SJSA1 (cell line): ENCODE measurements around the gene C1S. TPM values are rescaled to one million over a fixed set of nuclear protein-coding genes. Genes with fewer than 3 reads are reported as not detected.

Experiments
- DNase-seq, 2 experiments: peaks; one replicate each; pipeline ENCODE4 v3.0.0-alpha.2; 2015 to 2020; ENCODE audit warnings: low spot score in 2 of 2, low read depth in 1 of 2
- H3K27ac ChIP-seq: fragments of 250-450 bp; sonication (Bioruptor Pico); 2 replicates; pipeline ENCODE4 v1.5.1; 2020; ENCODE audit warnings: mild to moderate bottlenecking, moderate library complexity
- H3K27me3 ChIP-seq: fragments of 250-450 bp; sonication (Bioruptor Pico); replicated peaks from 2 replicates; pipeline ENCODE4 v1.5.1; 2020; ENCODE audit warnings: mild to moderate bottlenecking, moderate library complexity
- H3K36me3 ChIP-seq: fragments of 250-450 bp; sonication (Bioruptor Pico); 2 replicates; pipeline ENCODE4 v1.5.1; 2020; ENCODE audit warnings: mild to moderate bottlenecking
- H3K4me1 ChIP-seq: fragments of 250-450 bp; sonication (Bioruptor Pico); replicated peaks from 2 replicates; pipeline ENCODE4 v1.6.1; 2021; ENCODE audit warnings: mild to moderate bottlenecking
- H3K4me3 ChIP-seq: fragments of 250-450 bp; sonication (Bioruptor Pico); 2 replicates; pipeline ENCODE4 v1.5.1; 2020; ENCODE audit warnings: mild to moderate bottlenecking
- H3K9me3 ChIP-seq: fragments of 250-450 bp; sonication (Bioruptor Pico); replicated peaks from 2 replicates; pipeline ENCODE4 v1.5.1; 2020; ENCODE audit warnings: mild to moderate bottlenecking
- total RNA-seq: library from RNA; depleted of rRNA; stranded (reverse); fragments of >200 nt; shearing (Covaris generic); gene quantifications from 2 replicates; pipeline ENCODE4 v1.2.3, GENCODE V29; 2014; rRNA removed

Gene C1S
- total RNA-seq, 1 experiment from 2014 or later: 35.0 TPM

GRCh38 chr12:7118881-7119280 is 58.4 kb downstream of the C1S start:
- Histone ChIP-seq H3K4me1 (no peaks in the 10 kb centered on the region), H3K4me3 (no peak overlapping the region)
- no peak for DNase-seq

GRCh38 chr12:7120166-7120565 is 59.6 kb downstream of the C1S start:
- H3K9me3 ChIP-seq: no peaks in the 10 kb centered on the region
- no peak overlapping the region for H3K4me3 ChIP-seq
- no peaks in the 10 kb centered on the region for H3K4me1 ChIP-seq
- no peaks in the 10 kb centered on the region for H3K36me3 ChIP-seq
- no peak for DNase-seq
- H3K27me3 ChIP-seq: 0 out of 2 replicates have a peak, but pooled peaks cover 8% of the 10 kb centered on the region
- no peak overlapping the region for H3K27ac ChIP-seq

More at GRCh38 chr12:7118881-7119280, 58.4 kb downstream of the C1S start:
- no peaks in the 10 kb centered on the region for H3K36me3 ChIP-seq
- H3K9me3 ChIP-seq: no peaks in the 10 kb centered on the region
- no peak overlapping the region for H3K27ac ChIP-seq
- no peaks in the 10 kb centered on the region for H3K27me3 ChIP-seq

Other genes starting within 250 kb of the C1S start
- gene GPR162, start 238.9 kb upstream of the C1S start, total RNA-seq: 0.16 TPM in 1 of 2 replicates, not detected in the other
- 0.63 TPM in 1 of 2 replicates, not detected in the other for gene P3H3, start 232.3 kb upstream of the C1S start, total RNA-seq
- not detected in 2 replicates for gene GNB3, start 219.8 kb upstream of the C1S start, total RNA-seq
- 143 and 156 TPM in 2 replicates for gene CDCA3, start 209.4 kb upstream of the C1S start, total RNA-seq
- 121 and 150 TPM in 2 replicates for gene USP5, start 208.6 kb upstream of the C1S start, total RNA-seq
- 1,911 and 2,129 TPM in 2 replicates for gene TPI1, start 193.2 kb upstream of the C1S start, total RNA-seq
- gene SPSB2, start 187.4 kb upstream of the C1S start, total RNA-seq: 14.1 and 16.2 TPM in 2 replicates
- 12.2 and 20.0 TPM in 2 replicates for gene LRRC23, start 155.9 kb upstream of the C1S start, total RNA-seq
- 5.3 and 7.1 TPM in 2 replicates for gene ENO2, start 146.1 kb upstream of the C1S start, total RNA-seq
- 6.0 and 7.2 TPM in 2 replicates for gene ATN1, start 132.8 kb upstream of the C1S start, total RNA-seq
- not detected in 2 replicates for gene RNU7-1, start 116.9 kb upstream of the C1S start, total RNA-seq
- 331 and 408 TPM in 2 replicates for gene C12orf57, start 116.7 kb upstream of the C1S start, total RNA-seq
- not detected in 2 replicates for gene PTPN6, start 109.4 kb upstream of the C1S start, total RNA-seq
- gene PHB2, start 90.1 kb upstream of the C1S start, total RNA-seq: 254 and 334 TPM in 2 replicates
- 60.7 and 65.8 TPM in 2 replicates for gene EMG1, start 89.8 kb upstream of the C1S start, total RNA-seq
- 8.3 and 19.2 TPM in 2 replicates for gene LPCAT3, start 42.2 kb upstream of the C1S start, total RNA-seq
- gene C1R, start 31.7 kb downstream of the C1S start, total RNA-seq: 36.1 and 45.7 TPM in 2 replicates
- gene C1RL, start 48.5 kb downstream of the C1S start, total RNA-seq: 0.63 and 2.5 TPM in 2 replicates
- gene RBP5, start 68.2 kb downstream of the C1S start, total RNA-seq: not detected in 2 replicates
- gene CLSTN3, start 69.7 kb downstream of the C1S start, total RNA-seq: 0.82 TPM in 1 of 2 replicates, not detected in the other
- gene PEX5, start 129.0 kb downstream of the C1S start, total RNA-seq: 18.7 and 24.8 TPM in 2 replicates
- not detected in 2 replicates for gene ACSM4, start 243.4 kb downstream of the C1S start, total RNA-seq